Measurements from ENCODE around the gene DSN1.

GRCh38 chr20:36820928-36821327, 47.4 kb upstream of the DSN1 start:
- TF ChIP-seq CTCF (IDR thresholded peaks at IDR 0.05) (no peak), ATOH8 (CRISPR knock-in tag; IDR thresholded peaks at IDR 0.05; ENCODE audit: low read depth) (no peak), POLR2A (IDR thresholded peaks at IDR 0.05; ENCODE audit: low read length) (no peak), EP300 (IDR thresholded peaks at IDR 0.05) (no peak)
